ENCODE results near the gene H6PD. TPM values are rescaled to one million over a fixed set of nuclear protein-coding genes. Genes with fewer than 3 reads are reported as not detected.

The H6PD gene
- total RNA-seq, 1 donor from 2014 or later: 70.7 TPM

- no peak for DNase-seq (ENCODE audit: low spot score)
These were observed 81.9 kb downstream of the H6PD start for GRCh38 chr1:9316512-9316911.

GRCh38 chr1:9317072-9317471 lies 82.5 kb downstream of the H6PD start:
- no peak for DNase-seq (ENCODE audit: low spot score)

DNA sequence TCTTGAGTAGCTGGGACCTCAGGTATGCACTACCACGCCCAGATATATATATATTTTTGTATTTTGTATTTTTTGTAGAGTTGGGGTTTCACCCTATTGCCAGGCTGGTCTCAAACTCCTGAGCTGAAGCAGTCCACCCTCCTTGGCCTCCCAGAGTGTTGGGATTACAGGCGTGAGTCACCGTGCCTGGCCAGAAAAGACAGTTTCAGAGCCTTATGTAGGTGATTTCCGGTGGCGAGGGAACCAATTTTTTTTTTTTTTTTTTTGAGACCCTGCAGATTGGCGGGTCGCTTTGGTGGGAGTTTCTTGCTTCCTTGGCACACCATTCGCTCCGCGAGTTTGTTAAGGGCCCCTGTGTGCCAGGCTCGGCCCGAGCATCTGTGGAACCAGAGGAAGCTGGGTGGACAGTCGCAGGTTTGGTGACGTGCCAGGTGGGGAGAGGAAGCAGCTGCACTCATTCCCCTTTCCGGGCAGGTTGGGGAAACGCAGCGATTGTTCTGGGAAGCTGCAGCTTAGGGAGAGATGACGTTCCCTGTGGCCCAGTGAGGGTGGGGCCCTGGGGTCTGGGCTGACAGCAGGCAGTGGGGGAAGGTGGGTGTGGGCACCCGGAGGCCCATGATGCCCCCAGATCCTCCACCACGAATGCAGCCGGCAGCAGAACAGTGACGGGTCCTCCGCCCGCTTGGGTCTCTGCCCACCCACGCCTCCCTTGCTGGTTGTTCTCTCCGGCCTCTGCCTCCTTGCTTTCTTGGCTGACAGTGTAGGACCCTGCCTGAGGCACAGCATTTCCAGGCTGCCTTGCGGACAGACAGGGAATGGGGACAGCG lies 83.2 kb downstream of the H6PD start:
- DNase-seq (ENCODE audit: low spot score): no peak

DNA sequence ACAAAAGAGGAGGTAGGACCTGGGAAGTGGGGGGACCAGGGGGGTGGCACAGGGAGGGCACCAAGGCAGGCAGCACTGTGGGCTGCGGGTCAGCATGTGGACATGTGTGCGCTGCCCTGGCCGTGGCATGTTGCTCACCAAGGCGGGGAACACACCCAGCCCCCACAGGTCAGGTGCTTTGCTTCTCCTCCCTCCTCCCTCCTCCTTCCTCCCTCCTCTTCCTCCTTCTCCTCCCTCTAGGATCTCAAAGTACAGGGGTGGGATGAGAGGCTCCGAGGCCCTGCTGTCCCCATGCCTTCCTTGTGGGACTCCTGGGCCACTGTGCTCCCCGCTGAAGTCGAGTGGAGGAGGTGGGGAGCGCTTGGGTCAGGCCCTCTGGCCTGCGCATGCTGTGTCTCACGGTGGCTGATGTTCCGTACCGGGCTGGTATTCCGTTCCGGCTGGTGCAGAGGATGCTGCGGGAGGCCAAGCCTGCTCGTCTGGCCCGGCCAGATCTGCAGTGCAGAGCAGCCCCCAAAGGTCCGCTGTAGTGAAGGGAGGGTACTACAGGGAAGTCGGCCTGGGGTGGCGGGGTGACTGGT lies 84.7 kb downstream of the H6PD start:
- no peak for DNase-seq (ENCODE audit: low spot score)

GRCh38 chr1:9319789-9320519 lies 85.4 kb downstream of the H6PD start:
- DNase-seq (ENCODE audit: low spot score): no peak

Other genes starting within 250 kb of the H6PD start
- gene SLC2A7, start 208.4 kb upstream of the H6PD start, total RNA-seq: not detected
- gene SLC2A5, start 165.1 kb upstream of the H6PD start, total RNA-seq: 1.1 TPM
- gene GPR157, start 105.7 kb upstream of the H6PD start, total RNA-seq: 12.2 TPM
- 15.1 TPM for gene SPSB1, start 58.1 kb downstream of the H6PD start, total RNA-seq

All from ureter (tissue), 1 donor.